ENCODE results near the gene BACH2. TPM values are rescaled to one million over a fixed set of nuclear protein-coding genes. Genes with fewer than 3 reads are reported as not detected.

BACH2 gene
- total RNA-seq, 4 donors from 2014 or later, result 8.5 to 20.0 (median 13.3) TPM

DNA sequence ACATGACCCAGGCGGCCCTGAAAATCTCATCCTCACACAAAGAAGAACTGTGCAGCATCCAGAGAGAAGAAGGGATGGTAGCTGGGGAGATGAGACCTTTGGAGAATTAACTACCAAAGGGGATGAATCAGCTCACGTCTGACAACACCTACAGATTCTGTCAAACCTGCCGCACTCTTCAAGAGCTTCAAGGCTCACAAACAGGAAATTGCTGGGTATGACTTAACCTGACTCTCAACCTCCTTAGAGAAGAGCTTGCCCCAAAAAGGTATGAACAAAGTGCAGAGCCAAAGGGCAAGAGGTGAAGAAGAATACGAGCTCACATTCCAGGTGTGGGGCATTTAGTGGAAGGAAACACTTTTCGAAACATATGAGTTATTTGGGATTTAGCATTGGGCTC, 139.8 kb downstream of the BACH2 start:
- TF ChIP-seq POLR2A (IDR thresholded peaks at IDR 0.05), result no peak
- no peak for TF ChIP-seq POLR2AphosphoS5 (IDR thresholded peaks at IDR 0.05)
- TF ChIP-seq, protein P1, sequence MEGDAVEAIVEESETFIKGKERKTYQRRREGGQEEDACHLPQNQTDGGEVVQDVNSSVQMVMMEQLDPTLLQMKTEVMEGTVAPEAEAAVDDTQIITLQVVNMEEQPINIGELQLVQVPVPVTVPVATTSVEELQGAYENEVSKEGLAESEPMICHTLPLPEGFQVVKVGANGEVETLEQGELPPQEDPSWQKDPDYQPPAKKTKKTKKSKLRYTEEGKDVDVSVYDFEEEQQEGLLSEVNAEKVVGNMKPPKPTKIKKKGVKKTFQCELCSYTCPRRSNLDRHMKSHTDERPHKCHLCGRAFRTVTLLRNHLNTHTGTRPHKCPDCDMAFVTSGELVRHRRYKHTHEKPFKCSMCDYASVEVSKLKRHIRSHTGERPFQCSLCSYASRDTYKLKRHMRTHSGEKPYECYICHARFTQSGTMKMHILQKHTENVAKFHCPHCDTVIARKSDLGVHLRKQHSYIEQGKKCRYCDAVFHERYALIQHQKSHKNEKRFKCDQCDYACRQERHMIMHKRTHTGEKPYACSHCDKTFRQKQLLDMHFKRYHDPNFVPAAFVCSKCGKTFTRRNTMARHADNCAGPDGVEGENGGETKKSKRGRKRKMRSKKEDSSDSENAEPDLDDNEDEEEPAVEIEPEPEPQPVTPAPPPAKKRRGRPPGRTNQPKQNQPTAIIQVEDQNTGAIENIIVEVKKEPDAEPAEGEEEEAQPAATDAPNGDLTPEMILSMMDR (IDR thresholded peaks at IDR 0.05), result no peak
- no peak for TF ChIP-seq EP300 (IDR thresholded peaks at IDR 0.05)

DNA sequence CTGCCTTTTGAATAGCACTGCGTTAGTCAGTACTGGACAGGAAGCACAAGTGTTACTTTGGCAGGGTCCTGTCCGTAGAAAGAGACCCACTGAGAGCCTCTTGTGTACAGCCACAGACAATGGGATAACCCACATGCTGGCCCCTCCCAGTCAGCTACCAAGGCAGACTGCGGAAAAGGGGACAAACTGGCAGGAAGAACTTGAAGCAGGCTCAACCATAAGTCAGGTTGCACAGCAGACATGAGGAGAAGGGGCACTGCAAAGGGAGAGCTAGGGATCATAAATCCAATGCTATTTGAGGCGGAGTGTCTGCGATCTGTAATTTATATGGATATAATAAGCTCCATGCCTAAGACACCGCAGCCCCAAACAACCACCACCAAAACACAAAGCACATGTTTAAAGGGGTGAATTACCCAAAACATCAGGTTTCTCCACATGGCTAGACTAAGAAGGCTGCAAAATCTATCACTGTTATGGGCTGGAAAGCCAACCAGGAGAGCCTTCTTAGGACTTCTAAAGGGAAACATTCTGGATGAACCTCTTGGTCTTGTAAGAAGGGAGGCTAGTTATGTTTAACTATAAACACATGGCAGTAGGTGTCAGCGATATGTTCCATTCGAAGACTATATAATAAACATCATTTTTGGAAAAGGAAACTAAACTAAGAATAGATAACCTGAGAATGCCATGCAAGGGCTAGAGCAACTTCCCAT, 141.7 kb downstream of the BACH2 start:
- no peaks in the 10 kb centered on the region for H3K27me3 ChIP-seq
- no peak overlapping the region for H3K4me3 ChIP-seq
- H3K9me3 ChIP-seq, result no peaks in the 10 kb centered on the region
- TF ChIP-seq POLR2A (IDR thresholded peaks at IDR 0.05) (no peak), EP300 (IDR thresholded peaks at IDR 0.05) (no peak), POLR2AphosphoS5 (IDR thresholded peaks at IDR 0.05) (no peak)
- TF ChIP-seq, protein P1 (IDR thresholded peaks at IDR 0.05), result no peak
- no peaks in the 10 kb centered on the region for H3K36me3 ChIP-seq
- 78% methylated on average over 8 of the region's 8 CpGs for WGBS
- no peak overlapping the region for H3K27ac ChIP-seq
- no peak for DNase-seq (ENCODE audit: low spot score in 2 of 2)
- H3K4me1 ChIP-seq, result peaks cover 8% of the 10 kb centered on the region

More for the DNA sequence above, 139.8 kb downstream of the BACH2 start:
- Histone ChIP-seq H3K27ac (no peak overlapping the region), H3K36me3 (no peaks in the 10 kb centered on the region), H3K4me1 (peaks cover 7% of the 10 kb centered on the region), H3K4me3 (no peak overlapping the region), H3K9me3 (no peaks in the 10 kb centered on the region), H3K27me3 (no peaks in the 10 kb centered on the region)
- 80% methylated on average over 5 of the region's 5 CpGs for WGBS
- DNase-seq (ENCODE audit: low spot score in 2 of 2), result no peak

DNA sequence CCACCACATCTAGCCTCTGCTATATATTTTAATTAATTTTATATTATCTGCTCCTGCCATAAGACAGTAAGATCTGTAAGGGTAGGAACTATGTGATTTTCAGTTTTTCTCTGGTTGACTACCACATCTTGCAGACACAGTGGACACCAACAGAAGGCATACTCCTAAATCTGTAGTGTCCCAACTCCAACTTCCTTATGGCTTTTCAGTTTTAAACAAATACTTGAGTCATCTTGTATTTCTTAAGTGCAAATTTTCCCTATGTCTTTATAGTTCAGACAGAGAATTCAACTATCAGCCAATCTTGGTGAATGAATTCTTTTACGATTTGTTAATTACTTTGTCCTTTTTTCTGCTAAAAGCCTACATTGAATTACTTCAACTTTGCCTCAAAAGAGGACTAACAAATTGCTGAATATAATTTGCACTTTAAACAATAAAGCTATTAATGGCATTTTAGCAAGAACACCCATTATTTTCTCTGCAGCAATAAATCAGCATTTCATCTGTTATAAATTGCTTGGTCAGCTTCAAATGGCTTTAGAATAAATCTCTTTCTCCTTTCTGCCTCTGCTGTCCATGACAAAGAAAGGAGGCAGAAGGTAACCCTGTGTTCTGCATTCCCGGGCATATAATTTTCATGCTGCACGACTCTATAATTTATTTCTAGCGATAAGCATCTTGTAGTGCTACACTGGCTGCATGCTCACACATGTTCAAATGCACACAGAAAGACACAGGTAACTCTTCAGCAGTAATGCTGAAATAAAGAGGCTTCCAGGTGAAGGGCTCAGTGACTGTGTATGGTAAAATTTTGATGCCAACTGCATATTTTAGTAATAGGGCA, 144.8 kb downstream of the BACH2 start:
- no peak overlapping the region for H3K4me3 ChIP-seq
- H3K27me3 ChIP-seq, result no peaks in the 10 kb centered on the region
- H3K9me3 ChIP-seq, result no peaks in the 10 kb centered on the region
- H3K4me1 ChIP-seq, result peaks cover 8% of the 10 kb centered on the region
- H3K36me3 ChIP-seq, result no peaks in the 10 kb centered on the region
- TF ChIP-seq POLR2A (IDR thresholded peaks at IDR 0.05), result no peak
- TF ChIP-seq POLR2AphosphoS5 (IDR thresholded peaks at IDR 0.05), result no peak
- TF ChIP-seq EP300 (IDR thresholded peaks at IDR 0.05), result no peak
- TF ChIP-seq, protein P1 (IDR thresholded peaks at IDR 0.05), result no peak
- H3K27ac ChIP-seq, result no peak overlapping the region
- DNase-seq (ENCODE audit: low spot score in 2 of 2), result no peak
- WGBS, result 54% methylated on average over 4 of the region's 4 CpGs

DNA sequence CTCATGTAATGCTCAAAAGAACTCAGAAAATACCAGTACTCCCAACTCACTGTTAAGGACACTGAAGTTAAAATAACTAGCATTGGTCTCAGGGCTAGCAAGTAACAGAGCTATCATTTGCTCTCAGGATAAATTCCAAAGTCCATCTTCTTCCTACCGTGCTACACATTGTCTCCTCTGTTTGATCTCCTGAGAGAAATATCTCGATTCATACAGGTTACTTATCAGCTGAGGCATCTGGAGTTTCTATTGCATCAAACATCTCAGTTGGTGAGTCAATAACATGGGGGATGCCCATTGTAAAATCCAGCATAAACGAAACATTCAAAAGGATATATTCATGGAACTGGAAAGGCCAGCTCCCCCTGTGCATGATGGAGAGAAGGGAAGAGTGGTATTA, 147.4 kb downstream of the BACH2 start:
- no peak for DNase-seq (ENCODE audit: low spot score in 2 of 2)
- Histone ChIP-seq H3K36me3 (no peaks in the 10 kb centered on the region), H3K9me3 (no peaks in the 10 kb centered on the region), H3K27me3 (no peaks in the 10 kb centered on the region), H3K27ac (no peak overlapping the region), H3K4me3 (no peak overlapping the region), H3K4me1 (peaks cover 8% of the 10 kb centered on the region)
- no peak for TF ChIP-seq EP300 (IDR thresholded peaks at IDR 0.05)
- TF ChIP-seq POLR2AphosphoS5 (IDR thresholded peaks at IDR 0.05), result no peak
- TF ChIP-seq, protein P1 (IDR thresholded peaks at IDR 0.05), result no peak
- no peak for TF ChIP-seq POLR2A (IDR thresholded peaks at IDR 0.05)
- 76% methylated on average over 3 of the region's 3 CpGs for WGBS

DNA sequence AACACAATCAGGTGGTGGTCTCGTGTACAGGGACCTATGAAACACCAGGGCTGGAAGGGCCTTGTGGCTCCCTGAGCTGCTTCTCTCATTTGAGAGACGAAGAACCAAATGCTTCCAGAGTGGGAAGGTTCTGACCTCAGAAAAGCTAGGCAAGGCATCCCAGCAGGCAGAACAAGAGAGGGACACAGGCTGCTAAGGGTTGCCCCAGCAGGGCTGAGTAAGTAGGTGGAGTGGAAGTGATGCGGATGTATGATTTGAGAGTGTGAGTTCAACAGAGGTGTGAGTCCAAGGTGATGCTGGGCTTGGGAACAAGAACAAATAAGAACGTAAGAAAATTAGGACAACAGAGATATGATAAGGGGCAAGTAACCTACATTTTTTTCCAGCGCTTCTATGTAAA, 147.8 kb downstream of the BACH2 start:
- Histone ChIP-seq H3K27ac (no peak overlapping the region), H3K9me3 (no peaks in the 10 kb centered on the region), H3K4me3 (no peak overlapping the region), H3K4me1 (peaks cover 8% of the 10 kb centered on the region), H3K27me3 (no peaks in the 10 kb centered on the region), H3K36me3 (no peaks in the 10 kb centered on the region)
- no peak for TF ChIP-seq EP300 (IDR thresholded peaks at IDR 0.05)
- TF ChIP-seq, protein P1 (IDR thresholded peaks at IDR 0.05), result no peak
- no peak for TF ChIP-seq POLR2A (IDR thresholded peaks at IDR 0.05)
- no peak for TF ChIP-seq POLR2AphosphoS5 (IDR thresholded peaks at IDR 0.05)
- no peak for DNase-seq (ENCODE audit: low spot score in 2 of 2)
- WGBS, result 95% methylated on average over 5 of the region's 5 CpGs
